Esophagus muscularis mucosa (tissue), 4 donors: Measurements from ENCODE around the gene KRTAP6-1. TPM values are rescaled to one million over a fixed set of nuclear protein-coding genes. Genes with fewer than 3 reads are reported as not detected.

Experiments
- DNase-seq: peaks from one replicate; pipeline ENCODE4 v3.0.0-alpha.2; 2017; ENCODE audit errors: extremely low spot score
- H3K27ac ChIP-seq, 4 donors: fragments of 200-600 bp; sonication (generic); replicated peaks in 1 of 4; 1 replicate in 3 of 4; 2 replicates in 1 of 4; pipeline ENCODE4 v1.5.1; 2016 to 2019; ENCODE audit warnings: mild to moderate bottlenecking in 1 of 4
- H3K27me3 ChIP-seq, 4 donors: fragments of 200-600 bp; sonication (generic); one replicate each; pipeline versions ENCODE4 v1.5.1 to v1.6.0; 2016 to 2019
- H3K36me3 ChIP-seq, 4 donors: fragments of 200-600 bp; sonication (generic); one replicate each; pipeline ENCODE4 v1.5.1; 2016 to 2019
- H3K4me1 ChIP-seq, 4 donors: fragments of 200-600 bp; sonication (generic); one replicate each; pipeline ENCODE4 v1.5.1; 2016 to 2019
- H3K4me3 ChIP-seq, 4 donors: fragments of 200-600 bp; sonication (generic); 1 replicate in 2 of 4; 2 replicates in 2 of 4; pipeline ENCODE4 v1.5.1; 2016 to 2019; ENCODE audit warnings: mild to moderate bottlenecking in 4 of 4, moderate library complexity in 1 of 4
- H3K9me3 ChIP-seq, 4 donors: fragments of 200-600 bp; sonication (generic); 1 replicate in 3 of 4; 2 replicates in 1 of 4; pipeline ENCODE4 v1.5.1; 2016 to 2019
- CTCF ChIP-seq, 3 experiments: fragments of 200-600 bp in 2 of 3; fragments of 450-650 bp in 1 of 3; sonication (generic) in 2 of 3; IDR thresholded peaks; one replicate each; pipeline ENCODE4 v1.5.1; 2017 to 2019; ENCODE audit warnings: antibody characterized with exemption in 3 of 3, mild to moderate bottlenecking in 2 of 3, moderate library complexity in 1 of 3
- EP300 ChIP-seq: sonication (generic); formaldehyde crosslinking; IDR thresholded peaks from one replicate; pipeline ENCODE4 v1.6.1; 2017; ENCODE audit warnings: antibody characterized with exemption
- POLR2A ChIP-seq: fragments of 450-650 bp; IDR thresholded peaks from one replicate; pipeline ENCODE4 v1.6.1; 2017; ENCODE audit warnings: antibody characterized with exemption, moderate library complexity, mild to moderate bottlenecking, low read depth
- POLR2AphosphoS5 ChIP-seq, 2 donors: sonication (generic); formaldehyde crosslinking; IDR thresholded peaks; one replicate each; pipeline ENCODE4 v1.6.1; 2017; ENCODE audit warnings: antibody characterized with exemption in 2 of 2
- WGBS: methylation state at CpG from one replicate; pipeline ENCODE4 v1.1.5; 2018; 5-methylcytosine and 5-hydroxymethylcytosine counted together
- intact Hi-C: fragments of 100-400 bp; cut with DNase I; formaldehyde crosslinking; loops from one replicate; pipeline ENCODE4 v1.15.1; 2023
- total RNA-seq, 4 donors: library from RNA; depleted of rRNA; stranded (reverse); fragments of >200 nt; gene quantifications; one replicate each; pipeline versions ENCODE4 v1.1.0 to v1.2.1, GENCODE V29; 2016

Gene KRTAP6-1
- total RNA-seq, 4 donors from 2014 or later, result not detected

GRCh38 chr21:30605968-30606367 lies 7.8 kb downstream of the KRTAP6-1 start:
- no CpG with 5 or more reads among the region's 2 CpGs for WGBS
- H3K4me3 ChIP-seq, result no peak overlapping the region
- intact Hi-C loops, result no loop called here
- no peaks in the 10 kb centered on the region for H3K9me3 ChIP-seq
- H3K27me3 ChIP-seq, result no peaks in the 10 kb centered on the region
- DNase-seq, result no peak
- H3K27ac ChIP-seq, result no peak overlapping the region
- H3K4me1 ChIP-seq, result no peaks in the 10 kb centered on the region
- TF ChIP-seq POLR2AphosphoS5 (IDR thresholded peaks at IDR 0.05) (no peak), EP300 (no peak), POLR2A (no peak), CTCF (IDR thresholded peaks at IDR 0.05) (no peak)
- no peaks in the 10 kb centered on the region for H3K36me3 ChIP-seq

GRCh38 chr21:30600787-30601186 lies 12.9 kb downstream of the KRTAP6-1 start, which contains the start of gene KRTAP22-1:
Gene KRTAP22-1 (plus strand): TSS chr21:30601087.
- Histone ChIP-seq H3K27ac (no peak within 1 kb of the TSS), H3K36me3 (no peaks in the 10 kb centered on the region), H3K4me3 (no peak within 1 kb of the TSS), H3K27me3 (no peaks in the 10 kb centered on the region), H3K4me1 (no peaks in the 10 kb centered on the region), H3K9me3 (no peaks in the 10 kb centered on the region)
- no peak for DNase-seq
- intact Hi-C loops, result no loop called here
- no peak for TF ChIP-seq POLR2A
- TF ChIP-seq CTCF (IDR thresholded peaks at IDR 0.05), result no peak
- no peak for TF ChIP-seq EP300
- TF ChIP-seq POLR2AphosphoS5 (IDR thresholded peaks at IDR 0.05), result no peak
- WGBS, result 94% methylated on average over 1 of the region's 1 CpG

GRCh38 chr21:30598802-30599201 lies 14.9 kb downstream of the KRTAP6-1 start, which contains the start of gene KRTAP6-2:
Gene KRTAP6-2 (minus strand): TSS chr21:30598902. CDS start chr21:30598874, 28 bp downstream.
- intact Hi-C loops, result no loop called here
- H3K36me3 ChIP-seq, result no peaks in the 10 kb centered on the region
- H3K27me3 ChIP-seq, result no peaks in the 10 kb centered on the region
- no peak within 1 kb of the TSS for H3K4me3 ChIP-seq
- TF ChIP-seq EP300, result no peak
- TF ChIP-seq POLR2AphosphoS5 (IDR thresholded peaks at IDR 0.05), result no peak
- TF ChIP-seq POLR2A, result no peak
- TF ChIP-seq CTCF (IDR thresholded peaks at IDR 0.05), result no peak
- 87% methylated on average over 6 of the region's 6 CpGs for WGBS
- H3K9me3 ChIP-seq, result no peaks in the 10 kb centered on the region
- H3K27ac ChIP-seq, result no peak within 1 kb of the TSS
- no peak for DNase-seq
- no peaks in the 10 kb centered on the region for H3K4me1 ChIP-seq

GRCh38 chr21:30592140-30592539 lies 21.6 kb downstream of the KRTAP6-1 start, which contains the start of gene KRTAP6-3:
Gene KRTAP6-3 (plus strand): TSS chr21:30592440. CDS start chr21:30592446, 6 bp downstream.
- no peak within 1 kb of the TSS for H3K27ac ChIP-seq
- H3K27me3 ChIP-seq, result no peaks in the 10 kb centered on the region
- H3K9me3 ChIP-seq, result no peaks in the 10 kb centered on the region
- TF ChIP-seq POLR2AphosphoS5 (IDR thresholded peaks at IDR 0.05) (no peak), CTCF (IDR thresholded peaks at IDR 0.05) (no peak), EP300 (no peak), POLR2A (no peak)
- H3K4me3 ChIP-seq, result no peak within 1 kb of the TSS
- no peak for DNase-seq
- 78% methylated on average over 4 of the region's 4 CpGs for WGBS
- intact Hi-C loops, result no loop called here
- no peaks in the 10 kb centered on the region for H3K4me1 ChIP-seq
- no peaks in the 10 kb centered on the region for H3K36me3 ChIP-seq

- Histone ChIP-seq H3K4me3 (no peak within 1 kb of the TSS), H3K27me3 (no peaks in the 10 kb centered on the region), H3K4me1 (no peaks in the 10 kb centered on the region), H3K9me3 (no peaks in the 10 kb centered on the region), H3K36me3 (no peaks in the 10 kb centered on the region), H3K27ac (no peak within 1 kb of the TSS)
- intact Hi-C loops, result no loop called here
- no peak for DNase-seq
- TF ChIP-seq EP300 (no peak), CTCF (IDR thresholded peaks at IDR 0.05) (no peak), POLR2AphosphoS5 (IDR thresholded peaks at IDR 0.05) (no peak), POLR2A (no peak)
Observed at GRCh38 chr21:30590297-30590696, 23.4 kb downstream of the KRTAP6-1 start, which contains the start of gene KRTAP22-2. Gene KRTAP22-2 (minus strand): TSS chr21:30590397.
